ENCODE measurements around the gene ITGB8. TPM values are rescaled to one million over a fixed set of nuclear protein-coding genes. Genes with fewer than 3 reads are reported as not detected.

ITGB8 gene
- total and polyA plus RNA-seq, 2 of the 4 experiments (the other 2 are of a cell fraction), result 2.6 to 10.2 TPM

DNA sequence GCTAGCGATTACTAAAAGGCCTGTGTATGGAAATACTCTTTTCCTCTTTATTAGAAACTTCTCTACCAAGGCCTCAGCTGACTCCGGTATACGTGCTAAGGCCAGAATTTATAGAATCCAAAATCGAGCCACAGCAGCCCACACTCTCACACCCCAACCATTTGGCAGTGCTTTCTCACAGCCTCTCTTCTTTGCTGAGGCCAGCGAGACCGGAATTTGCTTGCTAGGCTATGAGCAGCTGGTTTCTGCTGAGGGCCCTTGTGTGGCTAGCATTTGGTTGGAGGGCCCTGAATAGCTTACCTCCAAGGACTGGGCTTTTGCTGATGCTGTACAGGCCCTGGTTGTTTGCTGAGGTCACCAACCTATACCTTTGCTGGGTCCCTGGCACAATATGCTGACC lies 46.1 kb downstream of the ITGB8 start:
- intact Hi-C loops (cut with micrococcal nuclease) (no loop called here), in situ Hi-C loops (cut with MboI; ENCODE audit: low sequenced_read_pairs) (no loop called here), dilution Hi-C loops (cut with HindIII; ENCODE audit: low sequenced_read_pairs, unreplicated experiment) (no loop called here)
- Histone ChIP-seq H3K4me2 (ENCODE audit: low read depth, low read length) (no peak overlapping the region), H3K23ac (ENCODE audit: low read depth, low read length) (no peak overlapping the region), H3K27me3 (ENCODE audit: control insufficient read depth, insufficient read depth, low read length) (no peaks in the 10 kb centered on the region), H3K9ac (ENCODE audit: low read depth, low read length) (no peak overlapping the region), H4K20me1 (ENCODE audit: insufficient read depth, low read length) (no peaks in the 10 kb centered on the region), H2AK5ac (ENCODE audit: low read depth, low read length) (no peak overlapping the region), H3K18ac (ENCODE audit: low read depth, low read length) (no peak overlapping the region), H4K5ac (ENCODE audit: low read depth, low read length) (no peak overlapping the region), H3K27ac (ENCODE audit: insufficient read depth, low read length) (no peak overlapping the region), H3K79me1 (ENCODE audit: low read depth in 1 of 2, low read length in 2 of 2) (no peaks in the 10 kb centered on the region), H3K4me3 (ENCODE audit: insufficient read depth, low read depth, low read length) (no peak overlapping the region), H3K9me3 (ENCODE audit: control insufficient read depth, insufficient read depth, low read length) (no peaks in the 10 kb centered on the region), H2BK20ac (ENCODE audit: low read depth, low read length) (no peak overlapping the region), H2BK5ac (ENCODE audit: low read depth, low read length, poor library complexity, severe bottlenecking) (no peak overlapping the region), H4K8ac (ENCODE audit: low read depth in 2 of 2, low read length in 2 of 2) (no peak overlapping the region), H2BK15ac (ENCODE audit: low read depth, low read length) (no peak overlapping the region), H2AK9ac (replicated peaks; ENCODE audit: low read depth, low read length, poor library complexity) (no peak overlapping the region), H2AFZ (replicated peaks; ENCODE audit: low read length, poor library complexity) (no peak overlapping the region), H3K36me3 (ENCODE audit: control insufficient read depth, insufficient read depth, low read length) (peaks cover 16% of the 10 kb centered on the region), H3K9me1 (ENCODE audit: insufficient read depth, low read length) (no peaks in the 10 kb centered on the region), H2BK120ac (ENCODE audit: low read depth, low read length) (no peak overlapping the region), H3K14ac (replicated peaks; ENCODE audit: low read depth, low read length) (no peak overlapping the region), H3K4me1 (ENCODE audit: control insufficient read depth, insufficient read depth, low read length) (no peaks in the 10 kb centered on the region), H3K4ac (ENCODE audit: low read depth, low read length) (no peak overlapping the region), H4K91ac (ENCODE audit: insufficient read depth, low read depth, low read length) (no peak overlapping the region), H3K56ac (ENCODE audit: extremely low read depth, insufficient read depth, low read length) (no peak overlapping the region)
- no CpG with 5 or more reads among the region's 6 CpGs for WGBS, 2 experiments (ENCODE audit: extremely low coverage in 2 of 2, insufficient read length in 1 of 2)
- DNase-seq (no peak), ATAC-seq (ENCODE audit: low read depth) (no peak)
- ChIA-PET POLR2A (ENCODE audit: unreplicated experiment) (no interaction called here), CTCF (no interaction called here)
- TF ChIP-seq RAD21 (IDR thresholded peaks at IDR 0.05; ENCODE audit: low read length) (no peak), SMC3 (IDR thresholded peaks at IDR 0.05; ENCODE audit: low read depth, low read length) (no peak), CEBPB (IDR thresholded peaks at IDR 0.05; ENCODE audit: low read depth, low read length) (no peak), FOS (IDR thresholded peaks at IDR 0.05; ENCODE audit: low read depth, low read length) (no peak), MAFK (IDR thresholded peaks at IDR 0.05; ENCODE audit: low read depth, low read length) (no peak), POLR2A (IDR thresholded peaks at IDR 0.05; ENCODE audit: low read depth, low read length) (no peak), NFE2L2 (IDR thresholded peaks at IDR 0.05; ENCODE audit: low read depth, low read length) (no peak), ELK1 (IDR thresholded peaks at IDR 0.05; ENCODE audit: borderline replicate concordance, low read depth, low read length) (no peak), RFX5 (IDR thresholded peaks at IDR 0.05; ENCODE audit: low read depth, low read length) (no peak), MAZ (IDR thresholded peaks at IDR 0.05; ENCODE audit: borderline replicate concordance, low read depth, low read length) (no peak)
- TF ChIP-seq, protein P1, sequence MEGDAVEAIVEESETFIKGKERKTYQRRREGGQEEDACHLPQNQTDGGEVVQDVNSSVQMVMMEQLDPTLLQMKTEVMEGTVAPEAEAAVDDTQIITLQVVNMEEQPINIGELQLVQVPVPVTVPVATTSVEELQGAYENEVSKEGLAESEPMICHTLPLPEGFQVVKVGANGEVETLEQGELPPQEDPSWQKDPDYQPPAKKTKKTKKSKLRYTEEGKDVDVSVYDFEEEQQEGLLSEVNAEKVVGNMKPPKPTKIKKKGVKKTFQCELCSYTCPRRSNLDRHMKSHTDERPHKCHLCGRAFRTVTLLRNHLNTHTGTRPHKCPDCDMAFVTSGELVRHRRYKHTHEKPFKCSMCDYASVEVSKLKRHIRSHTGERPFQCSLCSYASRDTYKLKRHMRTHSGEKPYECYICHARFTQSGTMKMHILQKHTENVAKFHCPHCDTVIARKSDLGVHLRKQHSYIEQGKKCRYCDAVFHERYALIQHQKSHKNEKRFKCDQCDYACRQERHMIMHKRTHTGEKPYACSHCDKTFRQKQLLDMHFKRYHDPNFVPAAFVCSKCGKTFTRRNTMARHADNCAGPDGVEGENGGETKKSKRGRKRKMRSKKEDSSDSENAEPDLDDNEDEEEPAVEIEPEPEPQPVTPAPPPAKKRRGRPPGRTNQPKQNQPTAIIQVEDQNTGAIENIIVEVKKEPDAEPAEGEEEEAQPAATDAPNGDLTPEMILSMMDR (conservative IDR thresholded peaks at IDR 0.05; ENCODE audit: low read depth, low read length), result no peak
- BruUV-seq (replicated peaks), result no TSS peak

Data from IMR-90 (cell line).